ENCODE measurements around the gene TMEM86A. TPM values are rescaled to one million over a fixed set of nuclear protein-coding genes. Genes with fewer than 3 reads are reported as not detected.

Gene TMEM86A
- total and polyA plus RNA-seq, 2 of the 13 experiments (the other 11 are each of a cell fraction or from before 2014, with no cell fraction given) = 0.03 to 0.07 TPM

DNA sequence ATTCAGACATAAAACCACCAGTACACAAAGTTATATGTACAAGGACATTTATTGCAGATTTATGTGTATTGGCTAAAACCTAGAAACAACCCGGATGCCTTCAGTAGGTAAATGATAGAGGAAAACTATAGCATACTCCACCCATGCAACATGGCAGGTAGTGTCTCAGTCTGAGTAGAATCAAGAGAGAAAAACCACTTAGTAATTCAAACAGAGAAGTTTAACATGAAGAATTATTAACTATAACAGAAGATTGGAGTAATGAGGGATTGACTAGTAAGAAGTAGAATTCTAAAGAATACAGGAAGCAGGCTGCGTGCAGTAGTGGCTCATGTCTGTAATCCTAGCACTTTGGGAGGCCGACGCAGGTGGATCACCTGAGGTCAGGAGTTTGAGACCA is 48.2 kb upstream of the TMEM86A start:
- no TSS peak for BruUV-seq (replicated peaks)
- Histone ChIP-seq H3K4me1 (ENCODE audit: insufficient read depth, low read length) (peaks cover 8% of the 10 kb centered on the region; the same call in 1 of the 2 replicates), H3K27me3 (ENCODE audit: control insufficient read depth in 1 of 2, insufficient read depth in 2 of 2, low read length in 2 of 2) (no peaks in the 10 kb centered on the region), H3K9me3 (ENCODE audit: low read length) (no peaks in the 10 kb centered on the region), H3K36me3 (replicated peaks in 1 of 2; ENCODE audit: control insufficient read depth in 1 of 2, insufficient read depth in 2 of 2, low read length in 2 of 2) (no peaks in the 10 kb centered on the region), H3K9ac (ENCODE audit: insufficient read depth, low read depth, low read length) (no peak overlapping the region), H3K79me2 (ENCODE audit: insufficient read depth, low read length) (no peaks in the 10 kb centered on the region), H3K27ac (ENCODE audit: extremely low read length, insufficient read depth, low read length) (no peak overlapping the region), H3K4me3 (replicated peaks in 1 of 3; ENCODE audit: insufficient read depth in 1 of 3, low read depth in 2 of 3, low read length in 3 of 3) (no peak overlapping the region), H4K20me1 (ENCODE audit: insufficient read depth, low read length) (no peaks in the 10 kb centered on the region), H2AFZ (ENCODE audit: low read length) (no peak overlapping the region), H3K4me2 (ENCODE audit: low read depth, low read length) (no peak overlapping the region)
- TF ChIP-seq RFX1 (IDR thresholded peaks at IDR 0.05) (no peak), ZNF678 (CRISPR knock-in tag; IDR thresholded peaks at IDR 0.05) (no peak), ISX (CRISPR knock-in tag; conservative IDR thresholded peaks at IDR 0.05) (no peak), ZNF329 (CRISPR knock-in tag; IDR thresholded peaks at IDR 0.05; ENCODE audit: low read depth) (no peak), BHLHE40 (IDR thresholded peaks at IDR 0.05; ENCODE audit: low read length) (no peak), NCOR1 (IDR thresholded peaks at IDR 0.05; ENCODE audit: borderline replicate concordance, low read length) (no peak), SRSF4 (IDR thresholded peaks at IDR 0.05; ENCODE audit: low read depth, low read length, poor library complexity, severe bottlenecking) (no peak), SKI (IDR thresholded peaks at IDR 0.05; ENCODE audit: partially characterized antibody) (no peak), ZNF878 (CRISPR knock-in tag; IDR thresholded peaks at IDR 0.05) (no peak), TSC22D2 (CRISPR knock-in tag; IDR thresholded peaks at IDR 0.05; ENCODE audit: borderline replicate concordance) (no peak), BCL3 (CRISPR knock-in tag; IDR thresholded peaks at IDR 0.05) (no peak), ZFP82 (CRISPR knock-in tag; IDR thresholded peaks at IDR 0.05; ENCODE audit: borderline replicate concordance) (no peak), ATF1 (CRISPR knock-in tag; IDR thresholded peaks at IDR 0.05) (no peak), CCDC6 (CRISPR knock-in tag; IDR thresholded peaks at IDR 0.05) (no peak), ZNF891 (CRISPR knock-in tag; IDR thresholded peaks at IDR 0.05) (no peak), XBP1 (CRISPR knock-in tag; IDR thresholded peaks at IDR 0.05) (no peak), KLF9 (CRISPR knock-in tag; IDR thresholded peaks at IDR 0.05; ENCODE audit: low read depth) (no peak)
- TF ChIP-seq, protein P1, sequence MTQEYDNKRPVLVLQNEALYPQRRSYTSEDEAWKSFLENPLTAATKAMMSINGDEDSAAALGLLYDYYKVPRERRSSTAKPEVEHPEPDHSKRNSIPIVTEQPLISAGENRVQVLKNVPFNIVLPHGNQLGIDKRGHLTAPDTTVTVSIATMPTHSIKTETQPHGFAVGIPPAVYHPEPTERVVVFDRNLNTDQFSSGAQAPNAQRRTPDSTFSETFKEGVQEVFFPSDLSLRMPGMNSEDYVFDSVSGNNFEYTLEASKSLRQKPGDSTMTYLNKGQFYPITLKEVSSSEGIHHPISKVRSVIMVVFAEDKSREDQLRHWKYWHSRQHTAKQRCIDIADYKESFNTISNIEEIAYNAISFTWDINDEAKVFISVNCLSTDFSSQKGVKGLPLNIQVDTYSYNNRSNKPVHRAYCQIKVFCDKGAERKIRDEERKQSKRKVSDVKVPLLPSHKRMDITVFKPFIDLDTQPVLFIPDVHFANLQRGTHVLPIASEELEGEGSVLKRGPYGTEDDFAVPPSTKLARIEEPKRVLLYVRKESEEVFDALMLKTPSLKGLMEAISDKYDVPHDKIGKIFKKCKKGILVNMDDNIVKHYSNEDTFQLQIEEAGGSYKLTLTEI (CRISPR knock-in tag; conservative IDR thresholded peaks at IDR 0.05) = no peak
- ATAC-seq (no peak), FAIRE-seq (no peak), DNase-seq (ENCODE audit: low spot score) (no peak)
- ChIA-PET CTCF (ENCODE audit: low intra/inter-chr PET ratio, low total read pairs) (interaction anchor here (1.3 kb wide), 1 partner anchor 110 kb away, joined by 10 read pairs; no protein-coding TSS in a partner anchor), POLR2A (interaction anchor here (1.4 kb wide), 1 partner anchor 16 kb away, joined by 4 read pairs; the partner anchor contains the start of gene SPTY2D1)
- in situ Hi-C loops (cut with HindIII; ENCODE audit: extremely low pct_ligation_motif_present, low pct_unique_long_range_greater_than_20kb) (no loop called here), intact Hi-C loops (cut with micrococcal nuclease; ENCODE audit: unreplicated experiment) (no loop called here)
- 52% methylated on average over 4 of the region's 4 CpGs for WGBS (ENCODE audit: low lambda C conversion rate)
